Central memory CD8-positive, alpha-beta T cell (primary cell): ENCODE measurements around the gene EHD1.

Source experiments
- ATAC-seq: fragments of 150-1000 bp; cut with Tn5 transposase; replicated peaks from 2 replicates; pipeline ENCODE4 v1.10.0; 2022; ENCODE audit warnings: mild to moderate bottlenecking, moderate FRiP score, moderate number of reproducible peaks; ENCODE audit not compliant: poor library complexity, severe bottlenecking; ENCODE audit errors: extremely low read depth
- DNase-seq, 2 donors: peaks; one replicate each; pipeline ENCODE4 v3.0.0; 2021; ENCODE audit warnings: low spot score in 2 of 2
- H3K27ac Mint-ChIP-seq: one replicate; pipeline ENCODE4 v1.8.0; 2022; ENCODE audit warnings: low read depth, mild to moderate bottlenecking, moderate library complexity, mixed read lengths
- H3K27me3 Mint-ChIP-seq: one replicate; pipeline ENCODE4 v1.8.0; 2022; ENCODE audit warnings: mixed read lengths
- H3K36me3 Mint-ChIP-seq: one replicate; pipeline ENCODE4 v1.8.0; 2022; ENCODE audit warnings: mild to moderate bottlenecking, moderate library complexity, mixed read lengths; ENCODE audit not compliant: insufficient read depth
- H3K4me1 Mint-ChIP-seq: one replicate; pipeline ENCODE4 v1.8.0; 2022; ENCODE audit warnings: mixed read lengths
- H3K4me3 Mint-ChIP-seq: one replicate; pipeline ENCODE4 v1.8.0; 2022; ENCODE audit warnings: mild to moderate bottlenecking, moderate library complexity, mixed read lengths
- H3K9me3 Mint-ChIP-seq: one replicate; pipeline ENCODE4 v1.8.0; 2022; ENCODE audit warnings: mixed read lengths

EHD1 gene

DNA sequence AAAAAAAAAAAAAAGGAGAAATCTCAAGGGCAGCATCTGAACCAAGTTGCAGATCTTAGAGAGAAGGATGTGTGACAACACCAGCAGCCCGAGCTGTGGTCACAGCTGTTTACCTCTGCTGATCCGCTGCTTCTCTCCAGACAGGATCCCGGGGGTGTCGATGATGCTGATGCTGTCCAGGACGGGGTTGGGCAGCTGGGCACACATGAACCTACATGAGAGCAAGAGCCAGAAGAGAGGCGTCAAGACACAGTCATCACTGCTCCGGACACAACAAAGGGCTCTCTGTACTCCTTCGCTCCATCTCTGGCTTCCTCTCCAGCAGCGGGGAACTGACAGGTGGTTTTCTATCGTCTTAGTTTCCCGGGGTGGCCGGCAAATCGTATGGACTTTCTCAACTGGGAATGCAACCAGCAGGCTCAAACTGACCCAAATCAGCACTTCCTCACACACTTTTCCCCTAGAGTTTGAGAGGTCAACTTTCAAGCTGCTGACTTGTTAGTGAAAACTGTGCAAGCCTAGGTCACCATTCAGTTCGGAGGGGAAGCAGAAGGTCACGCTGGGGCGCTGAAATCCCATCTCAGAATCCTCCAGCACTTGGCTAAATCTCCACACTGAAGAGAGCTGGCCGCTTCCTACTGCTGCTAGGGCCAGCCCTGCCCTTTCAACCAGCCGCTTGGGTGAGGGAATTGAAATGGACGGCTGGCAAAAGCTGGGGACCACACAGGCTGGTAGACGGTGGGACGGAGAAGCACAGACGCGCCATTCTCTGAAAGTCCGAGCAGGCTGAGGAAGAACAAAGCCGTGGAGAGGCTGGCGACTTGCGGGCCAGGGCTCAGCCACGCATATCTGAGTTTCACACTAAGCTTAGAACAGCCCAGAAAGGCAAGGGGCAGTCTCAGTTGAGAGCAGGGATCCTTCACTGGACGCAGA, 3.8 kb downstream of the EHD1 start:
- peak overlapping the region; percentile 91 for H3K27ac Mint-ChIP-seq
- no peaks in the 10 kb centered on the region for H3K9me3 Mint-ChIP-seq
- H3K27me3 Mint-ChIP-seq = no peaks in the 10 kb centered on the region
- peaks cover 78% of the 10 kb centered on the region for H3K4me1 Mint-ChIP-seq
- ATAC-seq (peak; percentile 24), DNase-seq (peak in 1 of 2 donors; percentile 61)
- peaks cover 75% of the 10 kb centered on the region for H3K36me3 Mint-ChIP-seq
- peak overlapping the region; percentile 96 for H3K4me3 Mint-ChIP-seq

DNA sequence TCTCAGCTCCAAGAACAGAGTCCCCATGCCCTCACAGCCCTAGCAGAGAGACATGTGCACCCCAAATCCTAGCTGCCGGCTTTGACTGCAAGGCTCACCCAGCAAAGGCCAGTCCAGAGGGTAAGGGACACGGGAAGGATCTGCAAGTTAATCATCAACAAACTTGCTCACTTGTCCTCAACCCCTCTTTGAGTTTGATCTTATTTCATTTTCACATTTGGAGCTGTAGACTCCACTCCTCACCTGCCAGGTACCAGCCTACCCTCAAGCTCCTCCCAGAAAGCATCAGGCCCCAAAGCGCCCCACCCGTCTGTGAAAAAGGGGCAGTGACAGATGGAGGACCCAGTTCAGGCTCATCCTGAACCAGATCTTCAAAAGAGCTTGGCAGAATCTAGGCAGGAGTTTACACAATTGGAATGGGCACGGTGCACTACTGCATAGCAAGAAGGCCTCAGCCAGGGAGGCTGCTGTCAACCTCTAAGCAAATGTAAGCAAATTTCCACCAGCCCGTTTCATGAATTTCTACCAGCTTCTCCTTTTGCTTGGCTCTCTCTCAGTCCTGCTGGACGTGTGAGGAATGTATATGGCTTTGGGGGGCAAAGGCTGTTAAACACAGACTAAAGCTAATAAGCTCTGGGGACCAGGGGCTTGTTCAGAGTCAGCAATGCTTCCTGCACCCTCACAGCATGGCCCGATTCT, 5.5 kb downstream of the EHD1 start:
- ATAC-seq (no peak), DNase-seq (no peak)
- H3K4me3 Mint-ChIP-seq = peak overlapping the region; percentile 80
- peaks cover 85% of the 10 kb centered on the region for H3K4me1 Mint-ChIP-seq
- H3K36me3 Mint-ChIP-seq = peaks cover 74% of the 10 kb centered on the region
- H3K9me3 Mint-ChIP-seq = no peaks in the 10 kb centered on the region
- H3K27me3 Mint-ChIP-seq = no peaks in the 10 kb centered on the region
- peak overlapping the region; percentile 29 for H3K27ac Mint-ChIP-seq

DNA sequence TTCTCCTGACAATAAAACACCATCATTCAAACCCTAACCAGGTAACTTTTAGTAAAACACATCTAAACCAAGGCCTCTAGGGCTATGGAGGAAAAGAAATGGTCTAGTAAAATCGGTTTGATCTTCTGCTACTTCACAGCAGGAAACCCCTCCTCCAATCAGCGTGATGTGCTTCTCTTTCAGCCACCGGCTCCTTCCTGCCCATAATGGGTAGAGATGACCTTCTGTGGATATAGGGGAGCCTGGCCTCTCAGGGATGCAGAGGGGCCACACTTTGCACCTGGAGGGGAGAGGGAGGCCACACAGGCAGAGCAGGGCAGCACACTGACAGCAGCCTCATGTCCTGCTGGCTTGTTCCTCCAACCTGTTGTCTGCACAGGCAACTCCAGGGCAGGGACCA, 6.9 kb downstream of the EHD1 start:
- Mint-ChIP-seq H3K4me1 (peaks cover 76% of the 10 kb centered on the region), H3K4me3 (peak overlapping the region; percentile 80), H3K27ac (peak overlapping the region; percentile 93), H3K9me3 (no peaks in the 10 kb centered on the region), H3K36me3 (peaks cover 66% of the 10 kb centered on the region), H3K27me3 (no peaks in the 10 kb centered on the region)
- DNase-seq = no peak
- ATAC-seq = no peak

DNA sequence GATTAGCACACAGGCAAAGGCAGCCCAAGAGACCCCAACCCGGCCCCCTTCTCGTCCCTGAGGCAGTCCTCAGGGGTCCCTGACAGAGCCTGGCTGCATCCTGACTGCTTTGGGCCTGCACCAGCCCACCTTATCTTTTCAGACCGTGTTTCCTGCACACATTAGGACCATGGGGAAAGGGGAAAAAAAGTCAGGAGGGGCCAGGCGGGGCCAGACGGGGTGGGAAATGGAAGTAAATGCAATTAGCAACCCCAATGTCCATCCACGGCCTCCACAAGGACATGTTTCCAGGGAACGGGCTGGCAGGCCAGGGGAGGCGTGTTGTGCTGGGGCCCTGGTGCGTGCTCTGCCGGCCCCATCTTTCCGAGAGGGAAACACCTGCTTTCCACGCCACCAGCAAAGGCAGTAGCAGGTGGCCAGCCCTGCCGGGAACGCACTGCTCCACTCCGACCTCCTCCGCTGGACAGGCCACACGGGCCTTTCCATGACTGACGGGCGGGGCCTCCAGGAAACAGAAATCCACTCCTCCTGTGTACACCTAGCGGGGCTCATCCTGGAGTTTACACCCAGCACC, 7.4 kb downstream of the EHD1 start:
- H3K36me3 Mint-ChIP-seq = peaks cover 67% of the 10 kb centered on the region

DNA sequence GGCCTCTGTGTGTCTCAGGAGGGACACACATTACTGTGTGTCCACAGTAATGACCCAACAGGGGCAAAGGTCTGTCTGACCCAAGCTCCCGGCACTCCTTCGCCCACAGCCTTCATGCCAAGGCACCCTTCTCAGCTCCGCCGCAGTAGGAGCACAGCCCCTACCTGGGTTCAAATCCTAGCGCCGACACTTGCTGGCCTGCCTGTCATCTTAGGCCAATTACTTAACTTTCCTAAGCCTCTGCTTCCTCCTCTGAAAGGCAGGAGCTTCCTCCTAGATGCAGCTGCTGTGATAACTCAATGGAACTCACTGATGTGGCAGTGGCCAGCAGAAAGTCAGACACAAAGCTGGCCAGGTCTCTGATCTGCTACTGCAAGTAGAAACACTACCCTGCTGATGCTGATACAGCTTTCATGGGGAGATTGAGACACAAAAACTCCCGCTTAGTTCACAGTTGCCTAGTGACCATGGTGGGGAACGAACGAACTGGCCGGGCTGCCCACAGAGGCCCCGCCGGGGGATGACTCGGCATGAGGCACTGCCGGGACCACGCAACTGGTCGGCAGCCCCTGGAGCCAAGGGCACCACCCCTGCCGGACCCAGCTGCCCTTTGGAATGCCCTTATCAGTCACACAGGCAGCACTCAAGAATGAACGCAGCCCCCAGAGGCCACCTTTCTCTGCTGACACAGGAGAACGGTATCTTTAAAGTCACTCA, 8.1 kb downstream of the EHD1 start:
- ATAC-seq (no peak), DNase-seq (no peak)
- no peaks in the 10 kb centered on the region for H3K27me3 Mint-ChIP-seq
- peak overlapping the region; percentile 93 for H3K27ac Mint-ChIP-seq
- peaks cover 76% of the 10 kb centered on the region for H3K4me1 Mint-ChIP-seq
- no peaks in the 10 kb centered on the region for H3K9me3 Mint-ChIP-seq
- peak overlapping the region; percentile 80 for H3K4me3 Mint-ChIP-seq
- peaks cover 67% of the 10 kb centered on the region for H3K36me3 Mint-ChIP-seq

More for the DNA sequence above, 7.4 kb downstream of the EHD1 start:
- Mint-ChIP-seq H3K4me3 (peak overlapping the region; percentile 80), H3K9me3 (no peaks in the 10 kb centered on the region), H3K4me1 (peaks cover 76% of the 10 kb centered on the region), H3K27me3 (no peaks in the 10 kb centered on the region), H3K27ac (peak overlapping the region; percentile 93)
- ATAC-seq (no peak), DNase-seq (no peak)

DNA sequence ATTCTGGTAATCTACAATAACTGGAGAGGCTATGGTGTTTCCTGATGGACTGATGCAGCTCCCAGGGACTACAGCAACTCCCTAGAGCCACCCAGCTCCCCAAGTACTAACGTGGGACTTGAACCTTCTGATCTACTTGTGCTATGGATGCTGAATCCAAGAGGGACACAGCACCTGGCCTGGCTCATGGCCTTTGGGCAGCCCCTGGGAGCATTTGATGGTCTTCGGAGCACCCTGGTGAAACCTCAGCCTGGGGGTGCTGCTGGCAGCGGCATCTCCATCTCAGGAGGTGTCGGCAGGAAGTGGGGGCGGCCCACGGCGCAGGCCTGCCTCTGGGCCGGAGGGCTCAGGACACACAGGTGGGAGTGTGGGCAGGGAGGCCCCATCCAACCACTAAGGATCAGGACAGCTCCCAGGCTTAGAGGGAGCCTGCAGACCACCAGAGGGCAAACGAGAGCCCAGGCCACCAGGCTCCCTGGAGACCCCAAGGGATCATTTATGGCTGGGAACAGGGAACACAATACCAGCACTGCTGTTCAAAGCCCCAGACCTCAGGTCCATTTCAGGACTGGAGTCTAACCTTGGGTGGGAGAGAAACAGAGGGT, 8.7 kb downstream of the EHD1 start:
- Mint-ChIP-seq H3K4me3 (peak overlapping the region; percentile 80), H3K36me3 (peaks cover 62% of the 10 kb centered on the region), H3K27ac (peak overlapping the region; percentile 93), H3K4me1 (peaks cover 76% of the 10 kb centered on the region), H3K27me3 (no peaks in the 10 kb centered on the region), H3K9me3 (no peaks in the 10 kb centered on the region)
- peak; percentile 16 for ATAC-seq
- no peak for DNase-seq

DNA sequence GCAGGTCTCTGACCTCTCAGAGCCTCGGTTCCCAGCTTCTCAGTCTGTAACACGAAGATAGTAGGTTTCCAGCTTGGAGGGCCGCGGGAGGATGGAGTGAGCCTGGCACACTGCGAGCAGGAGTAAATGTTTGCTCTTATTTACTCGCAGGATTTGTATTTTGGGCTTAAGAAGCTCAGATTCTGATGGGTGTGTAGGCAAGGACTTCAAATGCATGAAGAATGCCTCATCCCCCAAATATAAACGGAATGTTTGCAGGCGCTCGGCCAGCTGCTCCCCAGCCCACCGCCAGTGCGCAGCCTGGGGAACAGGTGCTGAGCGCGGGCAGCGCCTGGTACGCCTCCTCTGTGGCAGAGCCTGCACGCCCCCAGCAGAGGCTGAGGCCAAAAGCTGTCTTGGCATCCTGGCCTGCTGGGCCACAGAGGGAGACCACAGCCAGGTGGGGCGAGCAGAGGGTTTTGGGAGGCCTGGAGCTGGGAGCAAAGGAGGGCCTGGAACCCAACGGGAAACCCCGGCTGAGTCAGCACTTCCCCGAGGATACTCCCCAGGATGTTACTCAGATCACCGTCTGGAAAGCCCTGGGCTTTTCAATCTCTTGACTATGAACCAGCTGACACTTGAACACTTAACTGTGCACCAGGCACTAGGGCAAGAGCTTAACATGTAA, 9.4 kb downstream of the EHD1 start:
- ATAC-seq (no peak), DNase-seq (no peak)
- Mint-ChIP-seq H3K27me3 (no peaks in the 10 kb centered on the region), H3K4me1 (peaks cover 76% of the 10 kb centered on the region), H3K9me3 (no peaks in the 10 kb centered on the region), H3K27ac (peak overlapping the region; percentile 93), H3K4me3 (peak overlapping the region; percentile 80), H3K36me3 (peaks cover 56% of the 10 kb centered on the region)

DNA sequence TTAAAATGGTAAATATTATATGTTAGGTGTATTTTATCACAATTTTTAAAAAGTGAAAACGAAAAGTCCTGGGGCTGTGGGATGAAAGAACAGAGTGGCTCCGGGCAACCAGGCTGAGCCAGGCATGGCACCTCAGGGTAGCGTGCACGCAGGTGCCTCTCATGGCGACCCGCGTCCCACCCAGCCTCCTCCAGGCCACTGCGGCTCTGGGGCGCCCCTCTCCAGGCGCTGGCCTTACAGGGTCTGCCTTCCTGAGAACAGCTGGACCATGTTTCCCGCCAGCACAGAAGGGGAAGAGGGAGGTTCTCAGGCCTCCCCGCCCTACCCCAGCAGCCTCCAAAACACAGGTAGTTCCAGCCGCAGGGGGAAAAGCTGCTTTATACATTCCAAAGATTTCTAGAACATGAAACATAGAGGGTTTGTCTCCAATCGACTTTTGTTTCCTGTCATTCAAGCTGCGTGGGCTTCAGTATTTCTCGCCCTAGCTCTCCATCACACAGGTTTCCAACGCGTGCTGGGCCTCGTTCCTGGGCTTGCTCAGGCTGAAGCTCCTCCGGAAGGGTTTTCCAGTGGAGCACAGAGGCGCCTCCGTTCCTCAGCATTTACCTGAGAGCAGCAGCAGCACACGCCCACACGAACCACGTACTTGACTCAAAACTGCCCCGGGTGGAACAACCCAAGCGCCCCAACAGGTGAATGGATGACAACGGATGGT, 10.5 kb downstream of the EHD1 start:
- ATAC-seq (no peak), DNase-seq (no peak)
- no peaks in the 10 kb centered on the region for H3K9me3 Mint-ChIP-seq
- H3K36me3 Mint-ChIP-seq = peaks cover 51% of the 10 kb centered on the region
- peak overlapping the region; percentile 80 for H3K4me3 Mint-ChIP-seq
- peak overlapping the region; percentile 93 for H3K27ac Mint-ChIP-seq
- H3K27me3 Mint-ChIP-seq = no peaks in the 10 kb centered on the region
- peaks cover 78% of the 10 kb centered on the region for H3K4me1 Mint-ChIP-seq

DNA sequence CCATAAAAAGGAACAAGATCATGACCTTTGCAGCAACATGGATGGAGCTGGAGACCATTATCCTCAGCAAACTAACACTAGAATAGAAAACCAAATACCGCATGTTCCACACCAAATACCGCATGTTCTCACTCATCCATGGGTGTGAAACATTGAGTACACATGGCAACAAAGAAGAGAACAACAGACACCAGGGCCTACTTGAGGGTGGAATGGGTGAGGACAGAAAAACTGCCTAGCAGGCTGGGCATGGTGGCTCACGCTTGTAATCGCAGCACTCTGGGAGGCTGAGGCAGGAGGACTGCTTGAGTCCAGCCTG, 12.3 kb downstream of the EHD1 start:
- DNase-seq = no peak
- Mint-ChIP-seq H3K27me3 (no peaks in the 10 kb centered on the region), H3K27ac (peak overlapping the region; percentile 94), H3K4me1 (peaks cover 82% of the 10 kb centered on the region), H3K36me3 (peaks cover 37% of the 10 kb centered on the region), H3K9me3 (no peaks in the 10 kb centered on the region), H3K4me3 (peak overlapping the region; percentile 72)
- peak; percentile 37 for ATAC-seq

DNA sequence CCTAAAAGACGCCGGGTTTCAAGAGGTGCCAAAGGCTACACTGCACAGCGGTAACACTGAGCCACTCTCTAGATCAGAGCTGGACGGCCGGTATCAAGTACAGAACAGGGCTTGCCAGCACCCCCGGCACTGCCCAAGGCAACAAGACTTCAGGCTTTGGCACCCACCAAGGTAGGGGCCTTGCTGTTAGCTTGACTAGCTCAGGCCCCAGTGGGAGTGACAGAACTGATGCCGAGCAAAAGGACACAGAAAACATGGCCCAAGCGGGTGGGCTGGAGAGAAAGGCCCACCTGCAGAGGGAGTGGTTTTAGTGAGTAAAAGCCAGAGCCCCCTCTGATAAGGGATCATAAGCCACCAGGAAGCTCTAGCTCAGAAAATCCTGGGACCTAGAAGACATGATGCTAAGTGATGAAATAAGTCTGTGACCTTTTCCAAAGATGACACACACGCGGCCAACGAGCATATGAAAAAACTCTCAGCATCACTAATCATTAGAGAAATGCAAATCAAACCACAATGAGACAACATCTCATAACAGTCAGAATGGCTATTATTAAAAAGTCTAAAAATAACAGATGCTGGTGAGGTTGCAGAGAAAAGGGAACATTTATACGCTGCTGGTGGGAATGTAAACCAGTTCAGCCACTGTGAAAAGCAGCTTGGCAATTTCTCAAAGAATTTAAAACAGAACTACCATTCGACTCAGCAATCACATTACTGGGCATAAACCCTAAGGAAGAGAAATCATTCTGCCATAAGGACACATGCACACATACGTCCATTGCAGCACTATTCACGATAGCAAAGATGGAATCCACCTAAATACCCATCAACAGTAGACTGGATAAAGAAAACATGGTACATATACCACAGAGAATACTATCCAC, 12.9 kb downstream of the EHD1 start:
- ATAC-seq = no peak
- Mint-ChIP-seq H3K9me3 (no peaks in the 10 kb centered on the region), H3K4me3 (peak overlapping the region; percentile 72), H3K27me3 (no peaks in the 10 kb centered on the region), H3K4me1 (peaks cover 81% of the 10 kb centered on the region), H3K36me3 (peaks cover 36% of the 10 kb centered on the region), H3K27ac (peak overlapping the region; percentile 94)
- DNase-seq = no peak
